GM19099 (cell line): ENCODE results near the gene EPC1.

Experiments used
- POLR2A ChIP-seq: IDR thresholded peaks from 3 replicates; pipeline ENCODE4 v1.6.1; 2011; ENCODE audit warnings: low read depth; ENCODE audit not compliant: insufficient read length; ENCODE audit errors: extremely low read depth

The EPC1 gene, protein sequence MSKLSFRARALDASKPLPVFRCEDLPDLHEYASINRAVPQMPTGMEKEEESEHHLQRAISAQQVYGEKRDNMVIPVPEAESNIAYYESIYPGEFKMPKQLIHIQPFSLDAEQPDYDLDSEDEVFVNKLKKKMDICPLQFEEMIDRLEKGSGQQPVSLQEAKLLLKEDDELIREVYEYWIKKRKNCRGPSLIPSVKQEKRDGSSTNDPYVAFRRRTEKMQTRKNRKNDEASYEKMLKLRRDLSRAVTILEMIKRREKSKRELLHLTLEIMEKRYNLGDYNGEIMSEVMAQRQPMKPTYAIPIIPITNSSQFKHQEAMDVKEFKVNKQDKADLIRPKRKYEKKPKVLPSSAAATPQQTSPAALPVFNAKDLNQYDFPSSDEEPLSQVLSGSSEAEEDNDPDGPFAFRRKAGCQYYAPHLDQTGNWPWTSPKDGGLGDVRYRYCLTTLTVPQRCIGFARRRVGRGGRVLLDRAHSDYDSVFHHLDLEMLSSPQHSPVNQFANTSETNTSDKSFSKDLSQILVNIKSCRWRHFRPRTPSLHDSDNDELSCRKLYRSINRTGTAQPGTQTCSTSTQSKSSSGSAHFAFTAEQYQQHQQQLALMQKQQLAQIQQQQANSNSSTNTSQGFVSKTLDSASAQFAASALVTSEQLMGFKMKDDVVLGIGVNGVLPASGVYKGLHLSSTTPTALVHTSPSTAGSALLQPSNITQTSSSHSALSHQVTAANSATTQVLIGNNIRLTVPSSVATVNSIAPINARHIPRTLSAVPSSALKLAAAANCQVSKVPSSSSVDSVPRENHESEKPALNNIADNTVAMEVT

GRCh38 chr10:32346551-32347362 is at the start of gene EPC1:
TSS of gene EPC1 (minus strand) at chr10:32347158. CDS start at chr10:32346915, 243 bp downstream.
- peak; percentile 97 for TF ChIP-seq POLR2A

GRCh38 chr10:32393911-32394310 is 47.0 kb upstream of the EPC1 start:
- TF ChIP-seq POLR2A = no peak

GRCh38 chr10:32390193-32390592 is 43.2 kb upstream of the EPC1 start:
- TF ChIP-seq POLR2A = no peak

DNA sequence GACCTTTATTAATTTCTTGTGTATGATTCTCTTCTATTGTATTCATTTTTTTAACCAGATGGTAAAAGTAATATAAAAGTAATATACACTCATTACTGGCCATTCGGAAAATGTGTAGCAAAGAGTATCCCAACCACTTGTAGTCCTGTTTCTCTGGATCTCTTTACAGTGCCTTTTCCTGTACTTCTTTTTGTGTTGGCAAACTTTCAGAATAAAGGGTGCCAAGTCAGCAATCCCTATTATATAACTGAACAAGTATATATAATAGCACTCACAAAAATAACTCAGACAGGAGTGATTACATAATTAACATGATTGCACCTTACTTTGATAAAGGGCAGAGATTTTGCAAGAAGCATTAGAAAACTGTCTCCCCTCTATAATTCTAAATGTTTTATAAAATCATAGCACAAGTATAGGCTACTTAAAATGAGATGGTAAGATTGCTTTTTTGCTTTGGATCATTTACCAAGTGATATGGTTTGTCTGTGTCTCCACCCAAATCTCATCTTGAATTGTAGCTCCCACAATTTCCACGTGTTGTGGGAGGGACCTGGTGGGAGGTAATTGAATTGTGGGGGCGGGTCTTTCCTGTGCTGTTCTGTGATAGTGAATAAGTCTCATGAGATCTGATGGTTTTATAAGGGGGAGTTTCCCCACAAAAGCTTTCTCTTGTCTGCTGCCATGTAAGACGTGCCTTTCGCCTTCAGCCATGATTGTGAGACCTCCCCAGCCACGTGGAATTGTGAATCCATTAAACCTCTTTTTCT is 41.5 kb upstream of the EPC1 start:
- no peak for TF ChIP-seq POLR2A

GRCh38 chr10:32386623-32387260 is 39.8 kb upstream of the EPC1 start:
- TF ChIP-seq POLR2A = no peak

- no peak for TF ChIP-seq POLR2A
Measured at GRCh38 chr10:32384171-32384570, 37.2 kb upstream of the EPC1 start.

DNA sequence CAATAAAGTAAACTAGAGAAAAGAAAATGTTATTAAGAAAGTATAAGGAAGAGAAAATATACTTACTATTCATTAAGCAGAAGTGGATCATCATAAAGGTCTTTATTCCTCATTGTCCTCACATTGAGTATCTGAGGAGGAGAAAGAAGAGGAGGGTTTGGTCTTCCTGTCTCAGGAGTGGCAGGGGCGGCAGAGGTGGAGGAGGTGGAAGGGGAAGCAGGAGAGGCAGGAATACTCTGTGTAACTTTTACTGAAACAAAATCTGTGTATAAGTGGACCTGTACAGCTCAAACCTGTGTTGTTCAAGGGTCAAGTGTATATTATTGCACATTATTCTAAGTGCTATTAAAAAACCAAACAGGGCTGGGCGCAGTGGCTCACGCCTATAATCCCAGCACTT is 34.2 kb upstream of the EPC1 start:
- TF ChIP-seq POLR2A = no peak

- TF ChIP-seq POLR2A = no peak
Measured at GRCh38 chr10:32379950-32380551, 33.1 kb upstream of the EPC1 start.

DNA sequence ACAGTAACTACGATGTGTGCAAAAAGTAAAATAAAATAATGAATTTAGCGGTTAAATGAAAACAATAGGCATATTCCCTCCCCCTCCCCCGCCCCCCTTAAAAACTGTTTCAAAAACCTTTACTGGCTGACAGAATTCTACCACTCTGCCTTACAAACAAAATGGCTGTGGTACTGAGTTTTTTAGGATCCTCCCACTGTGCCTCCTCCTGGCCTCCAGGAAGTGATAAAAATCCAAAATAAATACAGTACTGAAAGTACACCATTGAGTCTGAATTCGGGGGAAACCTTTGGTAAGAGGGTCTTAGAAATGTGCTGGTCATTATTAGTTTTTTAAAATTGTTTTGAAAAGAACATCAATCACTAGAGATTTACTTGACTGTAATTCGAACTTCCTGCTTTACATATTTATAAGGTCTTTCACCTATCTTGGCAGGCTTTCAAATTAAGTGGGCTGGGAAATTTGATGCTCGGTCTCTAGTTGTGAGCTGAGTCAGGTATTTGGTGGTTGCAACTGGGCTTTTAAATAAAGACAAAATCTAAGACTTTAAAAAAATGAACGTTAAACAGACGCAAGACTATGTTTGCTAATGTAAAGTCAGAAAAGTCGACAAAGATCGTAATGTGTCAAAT is 32.5 kb upstream of the EPC1 start:
- no peak for TF ChIP-seq POLR2A

DNA sequence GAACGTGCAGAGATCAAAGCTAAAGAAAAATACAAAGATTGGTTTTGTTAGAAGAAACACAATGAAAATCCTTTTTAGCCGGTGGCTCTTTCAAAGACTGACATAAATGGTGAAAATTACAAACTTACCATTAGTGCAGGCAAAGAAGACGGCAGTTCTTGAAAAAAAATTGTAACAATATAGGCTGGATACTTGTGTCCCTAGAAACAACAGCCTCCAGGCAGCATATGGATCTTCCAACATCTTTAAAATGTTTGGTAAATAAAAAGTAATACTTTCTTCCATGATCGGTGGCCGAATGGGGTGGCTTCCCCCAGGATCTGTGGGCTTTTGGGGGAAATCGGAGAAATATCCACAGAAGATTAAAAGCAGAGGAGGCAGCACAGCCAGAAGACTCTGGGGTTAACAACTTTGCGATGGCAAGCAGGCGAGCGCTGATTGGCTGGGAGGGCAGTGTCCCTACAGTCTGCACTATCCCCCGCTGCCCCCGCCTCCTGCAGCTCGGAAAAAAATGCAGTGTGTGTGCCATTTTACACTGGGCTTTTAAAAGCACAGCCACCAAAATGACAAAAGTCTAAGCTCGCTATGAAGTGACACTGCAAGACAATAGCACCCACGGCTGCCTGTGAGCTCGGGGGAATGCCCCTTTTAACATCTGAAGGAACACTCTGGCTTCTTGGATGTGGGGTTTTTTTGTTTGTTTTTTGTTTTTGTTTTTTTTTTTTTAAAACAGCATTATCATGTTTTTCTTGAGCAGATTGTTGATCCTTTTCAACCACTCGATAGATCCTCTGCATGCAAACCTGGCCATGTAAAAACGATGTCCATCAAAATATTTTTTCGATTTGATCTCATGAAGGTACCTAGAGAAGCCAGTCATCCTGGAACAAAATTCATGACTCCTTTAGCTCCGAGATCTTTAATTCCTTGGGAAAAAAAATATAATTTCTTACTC is 31.7 kb upstream of the EPC1 start:
- peak; percentile 60 for TF ChIP-seq POLR2A

- no peak for TF ChIP-seq POLR2A
Measured at GRCh38 chr10:32377458-32378259, 30.7 kb upstream of the EPC1 start.
